ENCODE measurements around the gene MUC5B.

DNA sequence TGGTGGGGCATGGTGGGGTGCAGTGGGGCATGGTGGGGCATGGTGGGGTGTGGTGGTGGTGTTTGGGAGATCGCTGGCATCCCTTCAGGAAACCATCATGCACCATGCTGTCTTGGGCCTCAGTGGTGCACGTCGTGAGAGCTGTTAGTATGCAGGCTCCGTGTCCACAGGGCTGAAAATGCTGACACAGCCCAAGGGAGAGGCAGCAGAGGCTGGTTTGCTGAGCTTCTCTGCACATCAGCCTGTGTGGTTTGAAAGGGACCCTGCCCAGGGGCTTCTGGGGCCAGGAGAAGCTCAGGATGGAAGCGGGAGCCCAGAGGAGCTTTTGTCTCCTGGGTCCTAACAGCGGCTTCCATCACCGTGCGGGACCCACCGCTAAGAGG is 30.2 kb downstream of the MUC5B start:
- TF ChIP-seq, protein P1, sequence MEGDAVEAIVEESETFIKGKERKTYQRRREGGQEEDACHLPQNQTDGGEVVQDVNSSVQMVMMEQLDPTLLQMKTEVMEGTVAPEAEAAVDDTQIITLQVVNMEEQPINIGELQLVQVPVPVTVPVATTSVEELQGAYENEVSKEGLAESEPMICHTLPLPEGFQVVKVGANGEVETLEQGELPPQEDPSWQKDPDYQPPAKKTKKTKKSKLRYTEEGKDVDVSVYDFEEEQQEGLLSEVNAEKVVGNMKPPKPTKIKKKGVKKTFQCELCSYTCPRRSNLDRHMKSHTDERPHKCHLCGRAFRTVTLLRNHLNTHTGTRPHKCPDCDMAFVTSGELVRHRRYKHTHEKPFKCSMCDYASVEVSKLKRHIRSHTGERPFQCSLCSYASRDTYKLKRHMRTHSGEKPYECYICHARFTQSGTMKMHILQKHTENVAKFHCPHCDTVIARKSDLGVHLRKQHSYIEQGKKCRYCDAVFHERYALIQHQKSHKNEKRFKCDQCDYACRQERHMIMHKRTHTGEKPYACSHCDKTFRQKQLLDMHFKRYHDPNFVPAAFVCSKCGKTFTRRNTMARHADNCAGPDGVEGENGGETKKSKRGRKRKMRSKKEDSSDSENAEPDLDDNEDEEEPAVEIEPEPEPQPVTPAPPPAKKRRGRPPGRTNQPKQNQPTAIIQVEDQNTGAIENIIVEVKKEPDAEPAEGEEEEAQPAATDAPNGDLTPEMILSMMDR (IDR thresholded peaks at IDR 0.05; ENCODE audit: extremely low read depth in 1 of 2, insufficient read depth in 1 of 2, low read depth in 1 of 2, low read length in 2 of 2) = no peak
- no peak for TF ChIP-seq POLR2A (IDR thresholded peaks at IDR 0.05; ENCODE audit: low read depth, low read length)

Data from endothelial cell of umbilical vein (primary cell).